B cell (primary cell): ENCODE results near the gene TTF1.

Experiments
- CTCF ChIP-seq: fragments of 200-600 bp; IDR thresholded peaks from one replicate; pipeline ENCODE4 v1.8.0; 2022; ENCODE audit warnings: antibody characterized with exemption, mild to moderate bottlenecking
- EZH2 ChIP-seq: IDR thresholded peaks from 2 replicates; pipeline ENCODE4 v1.6.1; 2012; ENCODE audit warnings: borderline replicate concordance, low read depth, mild to moderate bottlenecking, moderate library complexity, low read length; ENCODE audit not compliant: insufficient read depth, poor library complexity, severe bottlenecking

- TF ChIP-seq CTCF (no peak), EZH2 (no peak)
Observed at GRCh38 chr9:132341177-132341840, 65.3 kb downstream of the TTF1 start.
